ENCODE results near the gene RAB11FIP3. TPM values are rescaled to one million over a fixed set of nuclear protein-coding genes. Genes with fewer than 3 reads are reported as not detected.
"Not testable (repeated sequence)": the region's sequence is repeated elsewhere in the genome, so short reads cannot be mapped to it uniquely, and the experiment has no call there.

RAB11FIP3 gene, protein sequence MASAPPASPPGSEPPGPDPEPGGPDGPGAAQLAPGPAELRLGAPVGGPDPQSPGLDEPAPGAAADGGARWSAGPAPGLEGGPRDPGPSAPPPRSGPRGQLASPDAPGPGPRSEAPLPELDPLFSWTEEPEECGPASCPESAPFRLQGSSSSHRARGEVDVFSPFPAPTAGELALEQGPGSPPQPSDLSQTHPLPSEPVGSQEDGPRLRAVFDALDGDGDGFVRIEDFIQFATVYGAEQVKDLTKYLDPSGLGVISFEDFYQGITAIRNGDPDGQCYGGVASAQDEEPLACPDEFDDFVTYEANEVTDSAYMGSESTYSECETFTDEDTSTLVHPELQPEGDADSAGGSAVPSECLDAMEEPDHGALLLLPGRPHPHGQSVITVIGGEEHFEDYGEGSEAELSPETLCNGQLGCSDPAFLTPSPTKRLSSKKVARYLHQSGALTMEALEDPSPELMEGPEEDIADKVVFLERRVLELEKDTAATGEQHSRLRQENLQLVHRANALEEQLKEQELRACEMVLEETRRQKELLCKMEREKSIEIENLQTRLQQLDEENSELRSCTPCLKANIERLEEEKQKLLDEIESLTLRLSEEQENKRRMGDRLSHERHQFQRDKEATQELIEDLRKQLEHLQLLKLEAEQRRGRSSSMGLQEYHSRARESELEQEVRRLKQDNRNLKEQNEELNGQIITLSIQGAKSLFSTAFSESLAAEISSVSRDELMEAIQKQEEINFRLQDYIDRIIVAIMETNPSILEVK
- 25.4 TPM for total RNA-seq
- long read RNA-seq, full-length matches to known transcripts = 48 of 118 reads
- long read RNA-seq, partial matches to known transcripts = 46 of 118 reads
- long read RNA-seq, other reads (novel, unspliced or antisense) = 24 of 118 reads

GRCh38 chr16:425082-425718 lies at the start of gene RAB11FIP3:
Gene RAB11FIP3 (plus strand): TSS chr16:425649. CDS start chr16:426007, 358 bp downstream.
- intact Hi-C loops (cut with DNase I) = loop anchor here (10.0 kb wide), 1 partner anchor 100 kb away; the partner anchor contains the start of gene CAPN15
- peak; percentile 91 for ATAC-seq (ENCODE audit: poor library complexity)
- DNase-seq = peak; percentile 92

DNA sequence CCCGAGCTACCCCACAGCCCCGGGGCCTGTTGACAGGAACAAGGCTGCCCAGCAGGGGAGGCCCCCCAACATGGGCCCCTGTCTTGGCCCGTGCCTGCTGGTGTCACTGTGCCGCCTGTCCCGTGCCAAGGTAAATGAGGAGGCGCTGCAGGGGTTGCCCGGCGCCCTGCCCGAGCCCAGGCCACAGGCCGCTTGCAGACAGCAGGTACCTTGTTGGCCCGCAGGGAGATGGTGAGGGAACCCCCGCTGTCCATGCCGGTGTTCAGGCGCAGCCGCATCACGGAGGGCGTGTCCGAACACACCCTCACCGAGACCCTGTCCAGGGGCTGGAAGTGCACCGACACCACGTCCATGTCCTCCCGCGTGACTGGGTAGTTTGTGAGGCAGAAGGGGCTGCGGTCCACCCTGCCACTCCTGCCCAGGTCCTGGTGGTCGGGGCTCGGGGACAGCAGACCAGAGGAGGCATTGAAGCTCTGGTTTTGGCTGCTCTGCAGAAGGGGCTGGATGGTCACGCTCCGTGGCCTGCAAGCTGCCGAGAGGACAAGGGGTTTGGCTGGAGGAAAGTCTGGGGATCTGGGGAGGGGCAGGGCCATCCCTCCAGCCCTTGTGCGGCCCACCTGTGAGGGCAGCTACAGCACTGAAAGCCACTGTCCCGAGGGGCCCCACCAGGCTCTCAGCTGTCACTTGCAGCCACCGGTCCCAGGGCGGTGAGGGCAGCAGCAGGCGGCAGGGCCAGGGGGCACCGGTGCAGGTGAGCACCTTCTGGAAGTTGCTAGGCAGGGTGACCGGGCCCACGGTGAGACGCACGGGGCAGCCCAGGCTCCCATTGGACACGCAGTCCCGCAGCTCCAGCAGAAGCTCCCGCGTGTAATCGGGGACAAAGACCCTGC lies 49.3 kb upstream of the RAB11FIP3 start:
- no peak for DNase-seq
- intact Hi-C loops (cut with DNase I) = no loop called here
- ATAC-seq (ENCODE audit: poor library complexity) = no peak

DNA sequence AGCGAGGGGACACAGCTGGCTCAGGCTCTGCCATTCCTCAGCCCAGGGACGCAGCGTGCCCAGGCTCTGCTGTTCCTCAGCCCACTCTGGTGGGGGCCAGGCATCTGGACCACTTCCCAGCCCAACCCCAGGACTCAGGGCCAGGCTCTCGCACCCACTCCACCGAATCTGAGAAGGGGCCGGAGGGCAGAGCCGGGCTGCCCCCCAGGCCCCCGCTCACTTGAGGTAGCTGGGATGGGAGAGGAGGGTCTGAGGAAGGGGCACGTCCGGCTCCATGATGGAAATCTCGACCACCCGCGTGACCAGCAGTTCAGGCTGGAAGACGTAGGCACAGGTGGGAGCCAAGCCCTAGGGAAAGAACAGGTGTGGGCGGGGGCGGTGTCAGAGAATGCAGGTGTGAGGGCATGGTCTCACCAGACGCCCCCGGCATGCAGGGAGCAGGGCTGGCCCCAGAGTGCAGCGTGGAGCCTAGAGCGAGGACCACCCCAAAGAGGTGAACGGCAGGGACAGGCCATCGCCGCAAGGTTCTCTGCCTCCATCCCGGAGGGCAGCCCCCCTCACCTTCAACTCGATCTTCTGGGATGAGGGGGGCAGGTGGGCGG lies 48.5 kb upstream of the RAB11FIP3 start:
- DNase-seq (no peak), ATAC-seq (ENCODE audit: poor library complexity) (no peak)
- intact Hi-C loops (cut with DNase I) = no loop called here

GRCh38 chr16:377419-377951 lies 48.0 kb upstream of the RAB11FIP3 start:
- intact Hi-C loops (cut with DNase I) = no loop called here
- no peak for ATAC-seq (ENCODE audit: poor library complexity)
- no peak for DNase-seq

GRCh38 chr16:378113-378820 lies 47.2 kb upstream of the RAB11FIP3 start:
- intact Hi-C loops (cut with DNase I); DNase-seq; ATAC-seq (ENCODE audit: poor library complexity): not testable (repeated sequence)

DNA sequence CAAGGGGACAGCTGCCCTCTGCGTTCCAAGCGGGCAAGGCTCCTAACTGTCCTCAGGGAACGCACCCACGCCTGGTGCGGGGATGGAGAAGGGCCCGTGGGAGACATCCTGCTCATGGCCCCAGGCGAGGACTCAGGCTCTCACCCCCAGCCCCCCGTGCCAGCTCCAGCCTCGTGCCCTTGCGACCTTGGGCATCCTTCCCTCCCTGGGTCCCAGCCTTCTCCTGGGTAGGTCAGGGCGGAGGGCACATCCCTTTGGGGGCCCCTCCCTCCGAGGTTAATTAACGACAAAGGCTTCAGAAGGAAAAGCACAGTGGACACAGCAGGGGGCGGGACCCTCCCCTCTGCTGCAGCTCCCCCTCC lies 46.6 kb upstream of the RAB11FIP3 start:
- no peak for ATAC-seq (ENCODE audit: poor library complexity)
- DNase-seq = no peak
- intact Hi-C loops (cut with DNase I) = no loop called here

GRCh38 chr16:379183-379960 lies 46.1 kb upstream of the RAB11FIP3 start:
- intact Hi-C loops (cut with DNase I) = no loop called here
- ATAC-seq (ENCODE audit: poor library complexity) = no peak
- no peak for DNase-seq

GRCh38 chr16:379961-380761 lies 45.3 kb upstream of the RAB11FIP3 start:
- DNase-seq (no peak), ATAC-seq (ENCODE audit: poor library complexity) (no peak)
- intact Hi-C loops (cut with DNase I) = no loop called here

GRCh38 chr16:380762-381011 lies 44.8 kb upstream of the RAB11FIP3 start:
- ATAC-seq (ENCODE audit: poor library complexity) (peak; percentile 11), DNase-seq (no peak)
- intact Hi-C loops (cut with DNase I) = no loop called here

GRCh38 chr16:381012-381788 lies 44.2 kb upstream of the RAB11FIP3 start:
- intact Hi-C loops (cut with DNase I) = no loop called here
- ATAC-seq (ENCODE audit: poor library complexity) (peak; percentile 42), DNase-seq (no peak)

DNA sequence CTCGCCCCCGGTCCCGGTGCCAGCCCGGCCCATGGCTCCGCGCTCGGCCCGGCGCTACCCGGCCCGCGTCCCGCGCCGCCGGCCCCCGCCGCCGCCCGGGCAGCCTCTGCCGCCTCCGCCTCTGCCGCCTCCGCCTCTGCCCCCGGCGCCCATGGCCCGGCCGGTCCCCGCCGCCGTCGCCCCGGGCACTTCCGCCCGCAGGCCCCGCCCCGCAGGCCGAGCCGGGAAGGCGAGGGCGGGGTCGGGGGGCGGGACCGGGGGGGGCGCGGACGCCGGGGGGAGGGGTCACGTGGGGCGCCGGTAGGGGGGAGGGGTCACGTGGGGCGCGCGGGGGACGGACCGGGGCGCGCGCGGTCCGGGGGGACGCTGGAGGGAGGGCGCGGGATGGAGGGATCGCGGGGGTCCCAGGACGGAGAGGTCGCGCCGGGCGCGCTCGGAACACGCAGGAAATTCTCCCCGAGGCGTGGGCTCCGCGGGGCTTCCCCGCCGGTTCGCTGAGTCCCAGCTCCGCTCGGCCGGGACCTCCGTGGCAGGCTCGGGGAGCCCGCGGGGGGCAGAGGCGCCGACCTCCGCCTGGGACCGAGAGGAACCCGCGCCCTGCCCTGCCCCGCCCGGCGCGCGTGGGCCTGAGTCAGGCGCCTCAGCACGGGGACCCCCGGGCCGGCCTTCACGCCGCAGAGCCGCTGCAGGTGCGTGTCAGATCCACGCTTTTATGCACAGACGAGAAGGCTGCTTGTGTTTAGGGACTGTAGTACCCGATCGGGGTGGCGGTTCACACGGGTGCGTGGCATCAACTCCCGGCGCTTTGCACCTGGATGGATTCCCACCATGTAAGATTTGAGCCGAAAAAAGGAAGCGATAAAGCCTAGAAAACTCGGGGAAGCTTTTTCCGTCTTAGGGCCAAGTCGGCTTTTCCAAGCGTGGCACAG lies 43.4 kb upstream of the RAB11FIP3 start, which contains the start of gene PGAP6:
Gene PGAP6, minus strand, starts transcription at position 190 of the 929 bp plus-strand sequence. Its CDS starts 157 bp downstream, at position 33.
- intact Hi-C loops (cut with DNase I) = no loop called here
- DNase-seq (peak; percentile 75), ATAC-seq (ENCODE audit: poor library complexity) (peak; percentile 73)

- peak; percentile 45 for DNase-seq
- no peak for ATAC-seq (ENCODE audit: poor library complexity)
- intact Hi-C loops (cut with DNase I) = no loop called here
Measured at GRCh38 chr16:383326-384051, 42.0 kb upstream of the RAB11FIP3 start.

DNA sequence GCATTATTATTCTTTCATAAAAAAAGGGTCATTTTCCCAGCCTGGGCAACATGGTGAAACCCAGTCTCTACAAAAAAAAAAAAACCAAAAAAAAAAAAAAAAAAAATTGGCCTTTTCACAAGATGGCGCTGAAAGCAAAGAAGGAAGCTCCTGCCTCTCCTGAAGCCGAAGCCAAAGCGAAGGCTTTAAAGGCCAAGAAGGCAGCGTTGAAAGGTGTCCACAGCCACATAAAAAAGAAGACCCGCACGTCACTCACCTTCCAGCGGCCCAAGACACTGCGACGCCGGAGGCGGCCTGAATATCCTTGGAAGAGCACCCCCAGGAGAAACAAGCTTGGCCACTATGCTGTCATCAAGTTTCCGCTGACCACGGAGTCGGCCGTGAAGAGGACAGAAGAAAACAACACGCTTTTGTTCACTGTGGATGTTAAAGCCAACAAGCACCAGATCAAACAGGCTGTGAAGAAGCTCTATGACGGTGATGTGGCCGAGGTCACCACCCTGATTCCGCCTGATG lies 38.8 kb upstream of the RAB11FIP3 start:
- intact Hi-C loops (cut with DNase I) = no loop called here
- DNase-seq = no peak
- ATAC-seq (ENCODE audit: poor library complexity) = no peak

Measured in Right ventricle myocardium superior (tissue), 1 donor.